MM.1S (cell line): ENCODE results near the gene ZFP90.

Experiments
- EZH2 ChIP-seq: fragments of 300-600 bp; sonication (generic); optimal IDR thresholded peaks from 2 replicates; pipeline ENCODE3; 2017; ENCODE audit warnings: low read depth, mild to moderate bottlenecking, antibody characterized with exemption, low read length, mixed read lengths
- EZH2phosphoT487 ChIP-seq: fragments of 300-600 bp; sonication (generic); IDR thresholded peaks from 2 replicates; pipeline ENCODE4 v1.6.1; 2018; ENCODE audit warnings: antibody characterized with exemption, low read length
- TF ChIP-seq, protein P1 (sequence below): fragments of 300-600 bp; sonication (generic); IDR thresholded peaks from 2 replicates; pipeline ENCODE4 v1.5.1; 2016; ENCODE audit warnings: antibody characterized with exemption, low read length, mixed read lengths

DNA sequence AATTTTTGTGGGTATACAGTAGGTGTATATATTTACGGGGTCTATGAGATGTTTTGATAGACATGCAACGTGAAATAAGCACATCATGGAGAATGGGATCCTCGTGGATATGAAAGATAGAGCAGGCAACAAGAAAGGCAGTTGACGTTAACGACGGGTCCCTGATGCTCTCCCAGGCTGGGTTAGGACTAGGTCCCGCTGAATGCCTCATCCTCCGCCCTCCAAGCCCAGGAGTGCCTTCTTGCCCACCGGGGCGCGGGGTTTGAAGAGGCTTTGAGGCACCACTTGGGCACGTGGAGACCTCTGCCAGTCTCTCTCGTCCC, 9.5 kb upstream of the ZFP90 start:
- TF ChIP-seq, protein P1, sequence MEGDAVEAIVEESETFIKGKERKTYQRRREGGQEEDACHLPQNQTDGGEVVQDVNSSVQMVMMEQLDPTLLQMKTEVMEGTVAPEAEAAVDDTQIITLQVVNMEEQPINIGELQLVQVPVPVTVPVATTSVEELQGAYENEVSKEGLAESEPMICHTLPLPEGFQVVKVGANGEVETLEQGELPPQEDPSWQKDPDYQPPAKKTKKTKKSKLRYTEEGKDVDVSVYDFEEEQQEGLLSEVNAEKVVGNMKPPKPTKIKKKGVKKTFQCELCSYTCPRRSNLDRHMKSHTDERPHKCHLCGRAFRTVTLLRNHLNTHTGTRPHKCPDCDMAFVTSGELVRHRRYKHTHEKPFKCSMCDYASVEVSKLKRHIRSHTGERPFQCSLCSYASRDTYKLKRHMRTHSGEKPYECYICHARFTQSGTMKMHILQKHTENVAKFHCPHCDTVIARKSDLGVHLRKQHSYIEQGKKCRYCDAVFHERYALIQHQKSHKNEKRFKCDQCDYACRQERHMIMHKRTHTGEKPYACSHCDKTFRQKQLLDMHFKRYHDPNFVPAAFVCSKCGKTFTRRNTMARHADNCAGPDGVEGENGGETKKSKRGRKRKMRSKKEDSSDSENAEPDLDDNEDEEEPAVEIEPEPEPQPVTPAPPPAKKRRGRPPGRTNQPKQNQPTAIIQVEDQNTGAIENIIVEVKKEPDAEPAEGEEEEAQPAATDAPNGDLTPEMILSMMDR, result no peak
- TF ChIP-seq EZH2 (no peak), EZH2phosphoT487 (no peak)
